Mucosa of descending colon (tissue), 3 donors: ENCODE measurements around the gene GLTP. TPM values are rescaled to one million over a fixed set of nuclear protein-coding genes. Genes with fewer than 3 reads are reported as not detected.

ENCODE experiments used
- ATAC-seq: fragments of 200-7000 bp; cut with Tn5 transposase; one replicate; pipeline ENCODE4 v1.9.1; 2020; ENCODE audit warnings: mild to moderate bottlenecking, moderate library complexity
- DNase-seq, 3 donors: peaks; one replicate each; pipeline ENCODE4 v3.0.0-alpha.2; 2020
- H3K36me3 ChIP-seq: fragments of 200-600 bp; one replicate; pipeline ENCODE4 v1.8.0; 2021; ENCODE audit warnings: low read depth, mild to moderate bottlenecking
- H3K4me1 ChIP-seq: fragments of 200-600 bp; one replicate; pipeline ENCODE4 v1.8.0; 2021; ENCODE audit warnings: low read depth, mild to moderate bottlenecking
- H3K4me3 ChIP-seq: fragments of 200-600 bp; one replicate; pipeline ENCODE4 v1.8.0; 2021; ENCODE audit warnings: mild to moderate bottlenecking
- H3K9me3 ChIP-seq: fragments of 200-600 bp; one replicate; pipeline ENCODE4 v1.8.0; 2021; ENCODE audit warnings: mild to moderate bottlenecking
- CTCF ChIP-seq: fragments of 200-600 bp; IDR thresholded peaks from one replicate; pipeline ENCODE4 v1.8.0; 2022; ENCODE audit warnings: antibody characterized with exemption, mild to moderate bottlenecking
- intact Hi-C, 2 donors: fragments of 100-400 bp; cut with DNase I in 1 of 2; cut with micrococcal nuclease in 1 of 2; formaldehyde crosslinking; loops; one replicate each; pipeline versions ENCODE4 v1.11.0 to v1.11.1; 2022; cut with DNase I, micrococcal nuclease
- total RNA-seq, 3 donors: library from RNA; stranded (reverse); fragmentation: NEBNext Ultra II Directional in 2 of 3; extraction: Animal tissue kit (Norgen Biotek cat#: 25700) in 2 of 3; gene quantifications; one replicate each; pipeline versions ENCODE4 v1.2.1 to v1.2.4, GENCODE V29; 2021 to 2023
- donor health status: DM: no; HTN: no; CAD: no; lungs with moderate emphysema.
- donor health status: DM: no; HTN: no; CAD: no.
- donor health status: DM: no; HTN: yes; CAD: no.

GLTP gene
- total RNA-seq, 3 donors from 2014 or later = 58.8 to 101 (median 98.9) TPM

GRCh38 chr12:109816870-109817269 is 63.5 kb downstream of the GLTP start:
- no peak for TF ChIP-seq CTCF
- H3K36me3 ChIP-seq = no peaks in the 10 kb centered on the region
- no peaks in the 10 kb centered on the region for H3K4me1 ChIP-seq
- intact Hi-C loops = no loop called here
- no peak for DNase-seq
- no peak for ATAC-seq
- H3K9me3 ChIP-seq = no peaks in the 10 kb centered on the region
- no peak overlapping the region for H3K4me3 ChIP-seq

- Histone ChIP-seq H3K9me3 (no peaks in the 10 kb centered on the region), H3K4me1 (no peaks in the 10 kb centered on the region), H3K36me3 (no peaks in the 10 kb centered on the region), H3K4me3 (no peak overlapping the region)
- ATAC-seq = no peak
- DNase-seq = no peak
- intact Hi-C loops = no loop called here
- TF ChIP-seq CTCF = no peak
Observed at GRCh38 chr12:109815757-109816617, 64.4 kb downstream of the GLTP start.

- Histone ChIP-seq H3K9me3 (no peaks in the 10 kb centered on the region), H3K36me3 (no peaks in the 10 kb centered on the region)
- intact Hi-C loops = no loop called here
Observed at GRCh38 chr12:109815225-109815624, 65.1 kb downstream of the GLTP start.

GRCh38 chr12:109814600-109815150 is 65.7 kb downstream of the GLTP start:
- DNase-seq (no peak), ATAC-seq (no peak)
- H3K36me3 ChIP-seq = no peaks in the 10 kb centered on the region
- TF ChIP-seq CTCF = no peak
- no peak overlapping the region for H3K4me3 ChIP-seq
- no peaks in the 10 kb centered on the region for H3K4me1 ChIP-seq
- intact Hi-C loops = no loop called here
- H3K9me3 ChIP-seq = no peaks in the 10 kb centered on the region

More at GRCh38 chr12:109815225-109815624, 65.1 kb downstream of the GLTP start:
- no peak for TF ChIP-seq CTCF
- no peak for DNase-seq
- ATAC-seq = no peak
- Histone ChIP-seq H3K4me3 (no peak overlapping the region), H3K4me1 (no peaks in the 10 kb centered on the region)

- Histone ChIP-seq H3K36me3 (no peaks in the 10 kb centered on the region), H3K4me1 (no peaks in the 10 kb centered on the region), H3K9me3 (no peaks in the 10 kb centered on the region), H3K4me3 (no peak overlapping the region)
- TF ChIP-seq CTCF = no peak
- ATAC-seq (no peak), DNase-seq (no peak)
- intact Hi-C loops = no loop called here
Observed at GRCh38 chr12:109813810-109814416, 66.4 kb downstream of the GLTP start.
